Ishikawa (cell line): Measurements from ENCODE around the gene RNU6-1.
A peak's percentile ranks its signal among the peaks of the same experiment; 100 is the strongest.

Experiments used
- CEBPB ChIP-seq: IDR thresholded peaks from 2 replicates; pipeline ENCODE4 v1.6.1; 2012
- CREB1 ChIP-seq: IDR thresholded peaks from 2 replicates; pipeline ENCODE4 v1.6.1; 2012; ENCODE audit warnings: low read depth
- EGR1 ChIP-seq: IDR thresholded peaks from 2 replicates; pipeline ENCODE4 v1.6.1; 2012
- EP300 ChIP-seq: IDR thresholded peaks from 2 replicates; pipeline ENCODE4 v1.6.1; 2012; ENCODE audit warnings: borderline replicate concordance
- FOXM1 ChIP-seq: IDR thresholded peaks from 2 replicates; pipeline ENCODE4 v1.6.1; 2012; ENCODE audit warnings: low read depth, borderline replicate concordance
- NFIC ChIP-seq: IDR thresholded peaks from 2 replicates; pipeline ENCODE4 v1.6.1; 2012
- RAD21 ChIP-seq: IDR thresholded peaks from 2 replicates; pipeline ENCODE4 v1.6.1; 2012; ENCODE audit warnings: low read depth
- REST ChIP-seq: IDR thresholded peaks from 2 replicates; pipeline ENCODE4 v1.6.1; 2012; ENCODE audit warnings: low read depth, mild to moderate bottlenecking
- TAF1 ChIP-seq: IDR thresholded peaks from 2 replicates; pipeline ENCODE4 v1.6.1; 2012; ENCODE audit warnings: low read depth, mild to moderate bottlenecking
- TCF12 ChIP-seq: IDR thresholded peaks from 2 replicates; pipeline ENCODE4 v1.6.1; 2012; ENCODE audit warnings: low read depth
- TEAD4 ChIP-seq: IDR thresholded peaks from 2 replicates; pipeline ENCODE4 v1.6.1; 2012
- YY1 ChIP-seq: IDR thresholded peaks from 2 replicates; pipeline ENCODE4 v1.6.1; 2012; ENCODE audit warnings: low read depth
- ZBTB7A ChIP-seq: IDR thresholded peaks from 2 replicates; pipeline ENCODE4 v1.6.1; 2012; ENCODE audit warnings: low read depth
- TF ChIP-seq, protein P1 (sequence below): IDR thresholded peaks from 2 replicates; pipeline ENCODE4 v1.6.1; 2012
- TF ChIP-seq, protein P2 (sequence below): IDR thresholded peaks from 2 replicates; pipeline ENCODE4 v1.6.1; 2012

RNU6-1 gene

DNA sequence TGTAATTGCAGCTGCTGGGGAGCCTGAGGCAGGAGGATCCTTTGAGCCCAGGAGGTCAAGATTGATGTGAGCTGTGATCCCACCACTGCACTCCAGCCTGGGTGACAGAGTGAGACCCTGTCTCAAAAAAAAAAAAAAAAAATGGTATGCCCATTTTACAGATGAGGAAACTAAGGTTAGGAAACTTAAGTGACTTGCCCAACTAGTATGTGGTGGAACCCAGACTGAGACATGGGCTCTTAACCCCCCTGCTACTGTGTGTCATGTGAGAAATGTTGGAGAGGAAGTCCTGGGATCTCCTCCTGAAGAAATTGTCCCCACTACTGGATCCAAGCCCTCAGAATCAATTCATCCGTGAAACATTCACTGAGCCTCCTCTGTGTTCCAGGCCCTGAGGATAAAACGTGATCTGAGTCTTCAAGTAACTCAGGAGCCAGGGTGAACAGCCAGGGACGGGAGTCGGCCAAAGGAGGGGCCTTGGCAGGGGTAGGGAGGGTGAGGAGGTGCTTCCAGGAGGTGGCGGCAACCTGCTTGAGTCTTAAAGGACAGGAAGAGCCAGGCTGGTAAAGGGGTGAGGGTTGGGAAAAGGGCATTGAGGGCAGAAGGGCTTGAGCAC lies 19.6 kb upstream of the RNU6-1 start:
- TF ChIP-seq EP300 (no peak), CREB1 (no peak), RAD21 (peak; percentile 32; the same call in 1 of the 2 replicates)

DNA sequence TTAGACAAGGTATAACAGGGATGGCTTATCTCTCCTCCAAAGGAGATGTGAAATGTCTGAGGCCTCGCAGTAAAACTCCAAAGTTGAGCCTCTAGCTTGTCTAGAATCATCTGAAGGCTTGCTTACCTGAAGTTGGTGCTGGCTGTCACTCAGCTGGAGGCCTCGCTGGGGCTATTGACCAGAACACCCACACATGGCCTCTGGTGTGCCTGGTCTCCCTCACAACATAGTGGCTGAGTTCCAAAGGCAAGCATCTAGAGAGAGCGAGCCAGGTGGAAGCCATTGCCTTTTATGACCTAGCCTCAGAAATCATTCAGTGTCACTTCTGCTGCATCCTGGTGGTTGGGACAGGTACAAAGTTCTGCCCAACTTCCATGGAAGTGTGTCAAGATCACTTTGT lies 17.4 kb upstream of the RNU6-1 start:
- TF ChIP-seq YY1 (no peak), CREB1 (no peak), TEAD4 (no peak), NFIC (no peak), RAD21 (no peak), FOXM1 (no peak), TCF12 (no peak), REST (no peak), CEBPB (no peak), TAF1 (no peak)
- TF ChIP-seq, protein P1, sequence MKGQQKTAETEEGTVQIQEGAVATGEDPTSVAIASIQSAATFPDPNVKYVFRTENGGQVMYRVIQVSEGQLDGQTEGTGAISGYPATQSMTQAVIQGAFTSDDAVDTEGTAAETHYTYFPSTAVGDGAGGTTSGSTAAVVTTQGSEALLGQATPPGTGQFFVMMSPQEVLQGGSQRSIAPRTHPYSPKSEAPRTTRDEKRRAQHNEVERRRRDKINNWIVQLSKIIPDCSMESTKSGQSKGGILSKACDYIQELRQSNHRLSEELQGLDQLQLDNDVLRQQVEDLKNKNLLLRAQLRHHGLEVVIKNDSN: no peak

DNA sequence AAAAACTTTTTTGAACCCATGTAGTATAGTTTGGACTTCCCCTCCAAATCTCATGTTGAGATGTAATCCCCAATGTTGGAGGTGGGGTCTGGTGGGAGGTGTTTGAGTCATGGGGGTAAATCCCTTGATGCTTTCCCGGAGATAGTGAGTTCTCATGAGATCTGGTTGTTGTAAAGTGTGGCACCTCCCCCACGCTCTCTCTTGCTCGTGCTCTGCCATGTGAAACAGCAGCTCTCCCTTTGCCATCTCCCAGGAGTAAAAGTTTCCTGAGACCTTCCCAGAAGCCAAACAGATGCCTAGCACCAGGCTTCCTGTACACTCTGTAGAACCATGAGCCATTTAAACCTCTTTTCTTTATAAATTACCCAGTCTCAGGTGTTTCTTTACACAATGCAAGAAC lies 16.0 kb upstream of the RNU6-1 start:
- no peak for TF ChIP-seq TAF1

- peak; percentile 45 for TF ChIP-seq NFIC
- TF ChIP-seq, protein P2, sequence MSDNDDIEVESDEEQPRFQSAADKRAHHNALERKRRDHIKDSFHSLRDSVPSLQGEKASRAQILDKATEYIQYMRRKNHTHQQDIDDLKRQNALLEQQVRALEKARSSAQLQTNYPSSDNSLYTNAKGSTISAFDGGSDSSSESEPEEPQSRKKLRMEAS: no peak
- TF ChIP-seq TCF12: no peak
- no peak for TF ChIP-seq ZBTB7A
- no peak for TF ChIP-seq REST
- no peak for TF ChIP-seq YY1
- no peak for TF ChIP-seq FOXM1
These were observed 14.5 kb upstream of the RNU6-1 start for GRCh38 chr15:67854358-67854757.

DNA sequence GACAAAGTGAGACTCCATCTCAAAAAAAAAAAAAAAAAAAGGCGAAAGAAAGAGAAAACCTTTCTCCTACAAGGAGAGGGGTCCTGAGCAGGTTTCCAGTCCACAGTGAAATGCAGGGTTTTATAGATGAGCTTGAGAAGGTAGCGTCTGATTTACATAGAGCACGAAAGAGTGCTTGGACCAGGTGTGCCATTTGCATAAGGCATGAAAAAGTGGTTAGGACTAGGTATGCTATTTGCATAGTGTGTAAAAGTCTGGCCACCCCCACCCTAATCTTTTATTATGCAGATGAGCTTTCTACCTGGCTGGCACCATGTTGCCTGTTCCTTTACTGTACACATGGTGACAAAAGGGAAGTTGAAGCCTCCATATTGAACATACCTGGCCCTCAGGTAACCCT lies 13.6 kb upstream of the RNU6-1 start:
- no peak for TF ChIP-seq FOXM1
- TF ChIP-seq EP300: no peak
- no peak for TF ChIP-seq REST
- TF ChIP-seq TCF12: no peak
- no peak for TF ChIP-seq TAF1
- no peak for TF ChIP-seq ZBTB7A
- TF ChIP-seq CEBPB: no peak
- no peak for TF ChIP-seq CREB1
- no peak for TF ChIP-seq NFIC
- TF ChIP-seq RAD21: no peak
- no peak for TF ChIP-seq EGR1
- TF ChIP-seq, protein P1: no peak
- TF ChIP-seq, protein P2: no peak
- TF ChIP-seq YY1: no peak
- TF ChIP-seq TEAD4: no peak
